HG03469 (cell line): ENCODE data around the gene MT1F.
"Not testable (repeated sequence)": the region's sequence is repeated elsewhere in the genome, so short reads cannot be mapped to it uniquely, and the experiment has no call there.

Experiments
- ATAC-seq: cut with Tn5 transposase; IDR thresholded peaks from one replicate; pipeline ENCODE4 v1.9.1; 2021; ENCODE audit warnings: mild to moderate bottlenecking, moderate library complexity, moderate number of reproducible peaks; ENCODE audit not compliant: unreplicated experiment

Gene MT1F

DNA sequence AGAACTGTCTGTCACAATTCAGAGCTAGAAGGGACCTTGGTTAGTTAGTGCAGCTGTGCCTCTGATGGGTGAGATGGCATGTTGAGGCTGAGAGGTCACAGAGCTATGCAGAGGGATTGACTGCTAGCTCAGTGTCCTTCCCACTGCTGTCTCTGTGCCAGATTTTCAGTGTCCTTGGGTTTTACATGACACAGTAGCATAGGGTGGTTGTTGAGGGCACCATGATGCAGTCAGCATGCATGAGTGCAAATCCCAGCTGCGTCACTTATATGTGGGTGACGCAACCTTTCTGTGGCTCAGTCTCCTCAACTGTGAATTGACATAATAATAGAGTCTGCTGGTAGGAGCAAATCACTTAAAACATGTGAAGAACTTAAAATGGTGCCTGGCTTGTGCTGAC is 16.6 kb upstream of the MT1F start:
- no peak for ATAC-seq

DNA sequence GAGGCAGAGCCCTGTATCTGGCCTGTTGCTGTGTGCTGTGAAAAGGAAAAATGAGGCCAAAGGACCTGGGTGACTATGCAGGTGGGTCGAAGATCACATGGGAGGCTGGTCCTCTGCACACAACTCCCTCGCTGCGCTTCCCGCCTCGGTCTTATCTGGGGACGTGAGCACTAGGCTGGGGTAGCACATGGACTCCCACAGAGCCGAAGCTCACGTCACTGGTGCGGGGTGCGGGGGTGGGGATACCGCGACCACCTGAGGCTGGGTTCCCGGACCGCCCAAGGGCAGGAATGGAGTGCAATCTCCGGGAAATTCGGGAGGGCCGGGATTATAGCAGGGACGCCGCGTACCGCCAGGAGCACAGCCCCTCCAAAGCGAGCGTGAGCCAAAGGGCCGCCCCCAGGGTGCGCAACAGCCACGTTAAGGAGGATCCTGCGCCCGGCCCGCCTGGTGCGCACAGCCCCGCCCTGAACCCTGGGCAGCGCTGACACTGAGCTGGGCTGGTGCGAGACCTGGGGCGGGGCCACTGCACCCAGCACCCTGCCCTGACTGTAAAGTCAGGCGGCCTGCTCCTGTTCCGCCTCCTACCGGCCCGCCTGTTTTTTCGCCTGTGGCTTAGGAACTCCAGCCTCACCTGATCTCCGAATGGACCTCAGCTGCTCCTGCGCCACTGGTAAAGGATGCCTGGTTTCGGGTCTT is 14.5 kb upstream of the MT1F start:
- ATAC-seq, result no peak

DNA sequence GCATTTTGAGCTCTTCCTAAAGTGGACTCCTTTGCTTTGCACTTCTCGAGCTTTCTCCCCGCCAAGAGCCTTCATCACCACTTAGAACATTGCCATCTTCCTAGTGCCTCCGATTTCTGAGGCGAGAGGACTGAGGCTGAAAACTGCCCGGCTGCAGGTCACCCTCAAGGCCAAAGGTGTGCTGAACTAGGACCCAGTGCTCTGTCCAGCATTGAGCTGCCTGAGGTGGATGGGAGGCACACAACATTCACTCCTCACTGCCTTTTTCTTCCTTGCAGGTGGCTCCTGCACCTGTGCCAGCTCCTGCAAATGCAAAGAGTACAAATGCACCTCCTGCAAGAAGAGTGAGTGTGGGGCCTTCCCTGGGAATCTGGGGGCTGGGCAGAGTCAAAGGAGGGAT is 13.9 kb upstream of the MT1F start:
- no peak for ATAC-seq

DNA sequence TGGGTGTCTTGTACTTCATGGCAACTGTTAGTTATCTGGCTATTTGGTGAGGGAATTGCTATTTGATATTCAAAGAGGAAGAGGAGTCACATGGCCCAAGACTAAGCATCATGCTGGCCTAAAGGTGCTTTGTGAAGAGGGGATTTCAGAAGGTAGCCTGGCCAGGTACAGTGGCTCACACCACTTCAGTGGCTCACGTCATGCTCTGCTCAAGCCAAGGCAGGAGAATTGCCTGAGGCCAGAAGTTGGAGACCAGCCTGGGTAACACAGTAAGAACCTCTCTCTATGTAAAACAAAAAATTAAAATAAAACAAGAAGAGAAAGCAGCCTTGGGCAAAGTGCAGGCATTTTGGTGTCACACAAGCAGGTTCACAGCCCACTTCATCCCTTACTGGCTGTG is 12.4 kb upstream of the MT1F start:
- no peak for ATAC-seq

DNA sequence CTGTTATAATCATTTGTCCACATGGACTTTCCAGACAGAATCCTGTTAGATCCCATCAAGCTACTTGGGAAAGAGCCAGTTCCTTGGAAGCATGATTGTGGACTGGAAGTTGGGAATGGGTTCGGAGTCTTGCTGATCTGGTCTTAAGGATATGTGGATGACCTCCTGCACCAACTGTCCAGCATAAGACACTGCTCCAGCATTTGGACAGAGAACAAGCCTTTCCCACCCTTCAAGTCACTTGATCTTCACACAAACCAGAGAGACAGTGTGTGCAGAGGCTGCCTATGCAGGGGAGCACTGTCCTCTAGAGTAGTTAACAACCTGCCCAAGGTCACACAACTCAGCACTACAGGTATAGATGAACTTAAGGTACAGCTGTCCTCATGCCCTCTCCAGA is 11.9 kb upstream of the MT1F start:
- no peak for ATAC-seq

DNA sequence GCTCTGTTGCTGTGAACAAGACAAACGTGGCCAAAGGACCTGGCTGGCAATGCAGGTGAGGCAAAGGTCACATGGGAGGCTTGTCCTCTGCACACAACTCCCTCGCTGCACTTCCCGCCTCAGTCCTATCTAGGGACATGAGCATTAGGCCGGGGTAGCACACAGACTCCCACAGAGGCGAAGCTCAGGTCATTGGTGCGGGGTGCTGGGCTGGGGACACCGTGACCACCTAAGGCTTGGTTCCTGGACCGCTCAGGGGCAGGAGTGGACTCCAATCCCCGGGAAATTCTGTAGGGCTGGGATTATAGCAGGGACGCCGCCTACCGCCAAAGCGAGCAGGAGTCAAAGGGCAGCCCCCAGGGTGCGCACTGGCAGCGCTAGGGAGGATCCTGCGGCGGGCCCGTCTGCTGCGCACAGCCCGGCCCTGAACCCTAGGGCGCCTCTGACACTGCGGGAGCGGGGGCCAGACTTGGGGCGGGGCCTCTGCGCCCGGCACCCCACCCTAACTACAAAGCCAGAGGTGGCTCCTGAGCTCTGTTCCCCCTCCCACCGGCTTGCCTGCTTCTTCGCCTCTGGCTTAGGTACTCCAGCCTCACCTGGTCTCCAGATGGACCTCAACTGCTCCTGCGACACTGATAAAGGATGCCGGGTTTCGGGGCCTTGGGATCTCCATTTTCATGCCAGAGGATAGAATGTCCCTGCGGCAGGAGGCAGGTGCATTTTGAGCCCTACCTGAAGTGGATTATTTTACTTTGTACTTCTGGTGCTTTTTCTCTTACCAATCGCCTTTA is 9.9 kb upstream of the MT1F start:
- ATAC-seq, result no peak

DNA sequence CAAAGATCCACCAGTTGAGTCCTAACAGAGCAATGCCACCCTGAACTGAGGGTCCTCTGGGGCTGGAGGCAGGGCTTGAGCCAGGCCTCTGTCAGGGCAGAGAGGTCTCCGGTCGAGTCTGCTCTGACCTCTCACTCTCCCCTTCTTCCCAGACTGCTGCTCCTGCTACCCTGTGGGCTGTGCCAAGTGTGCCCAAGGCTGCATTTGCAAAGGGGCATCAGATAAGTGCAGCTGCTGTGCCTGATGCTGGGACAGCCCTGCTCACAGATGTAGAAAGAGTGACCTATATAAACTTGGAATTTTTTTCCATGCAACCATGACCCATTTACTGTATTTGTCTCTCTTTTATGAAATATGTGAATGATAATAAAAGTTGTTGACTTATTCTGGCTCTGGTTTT is 8.5 kb upstream of the MT1F start:
- ATAC-seq, result no peak

DNA sequence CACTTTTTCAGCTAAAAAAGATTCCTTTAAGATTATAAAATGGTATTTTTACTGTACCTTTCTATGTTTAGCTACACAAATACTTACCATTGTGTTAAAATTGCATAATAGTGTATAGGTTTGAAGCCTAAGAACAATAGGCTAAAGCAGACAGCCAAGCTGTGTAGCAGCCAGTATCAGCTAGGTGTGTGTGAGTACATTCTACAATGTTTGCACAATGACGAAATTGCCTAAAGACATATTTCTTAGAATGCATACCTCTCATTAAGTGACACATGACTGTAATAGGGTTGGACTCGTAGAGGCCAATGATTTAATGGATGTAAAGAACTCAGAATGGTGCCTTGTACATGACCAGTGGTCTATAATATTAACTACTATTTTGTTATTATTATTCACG is 7.9 kb upstream of the MT1F start:
- no peak for ATAC-seq

DNA sequence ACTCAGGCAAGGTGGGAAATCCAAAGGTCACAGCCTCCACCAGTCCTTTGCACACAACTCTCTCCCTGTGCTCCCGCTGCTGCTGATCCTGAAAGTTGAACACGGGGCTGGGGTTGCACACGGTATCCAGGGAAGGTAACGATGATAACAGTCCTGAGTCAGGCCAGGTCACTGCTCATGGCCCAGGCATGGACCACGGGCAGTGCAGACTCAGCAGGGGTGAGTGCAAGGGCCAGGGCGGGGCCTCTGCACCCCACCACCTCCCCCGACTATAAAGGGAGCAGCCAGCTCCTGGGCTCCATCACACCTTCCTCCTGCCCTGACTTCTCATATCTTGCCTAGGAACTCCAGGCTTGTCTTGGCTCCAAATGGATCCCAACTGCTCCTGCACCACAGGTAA is 6.2 kb upstream of the MT1F start, which contains the start of gene MT1B:
MT1B (plus strand) TSS at position 301 of the 400 bp plus-strand sequence; CDS start at position 369, 68 bp downstream.
- no peak for ATAC-seq

DNA sequence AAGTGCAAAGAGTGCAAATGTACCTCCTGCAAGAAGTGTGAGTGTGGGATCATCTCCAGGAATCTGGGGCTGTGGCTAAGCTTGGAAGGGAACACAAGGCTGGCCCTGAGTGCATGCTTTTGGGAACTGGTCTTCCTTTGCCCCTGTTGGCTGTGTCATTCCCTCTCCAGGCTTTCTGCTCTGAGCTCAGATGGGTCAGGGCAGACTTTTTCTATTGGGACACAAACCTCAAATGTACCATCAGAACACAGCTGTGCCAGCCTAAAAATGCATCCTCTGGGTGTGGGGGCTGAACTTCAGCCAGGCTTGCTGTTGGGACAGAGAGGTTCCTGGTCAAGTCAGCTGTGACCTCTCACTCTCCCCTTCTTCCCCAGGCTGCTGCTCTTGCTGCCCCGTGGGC is 5.2 kb upstream of the MT1F start:
- ATAC-seq, result no peak

DNA sequence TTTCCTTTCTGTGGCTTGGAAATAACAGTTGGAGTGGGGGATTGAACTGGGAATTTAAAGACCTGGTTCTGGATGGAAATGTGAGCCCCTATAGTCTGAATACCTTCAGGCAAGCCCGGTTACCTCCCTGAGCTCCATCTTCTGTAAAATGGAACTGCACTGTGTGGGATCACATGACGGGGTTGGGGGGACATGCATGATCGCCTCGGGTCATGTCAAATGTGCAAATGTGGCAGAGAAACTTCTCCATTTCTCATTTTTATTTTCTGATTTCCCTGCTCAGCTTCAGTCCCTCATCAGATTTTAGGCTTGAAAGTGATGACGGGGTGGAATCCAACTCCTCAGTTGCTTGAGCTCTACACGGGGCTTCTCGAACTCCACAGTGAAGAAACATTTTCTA is 4.5 kb upstream of the MT1F start:
- ATAC-seq, result no peak

DNA sequence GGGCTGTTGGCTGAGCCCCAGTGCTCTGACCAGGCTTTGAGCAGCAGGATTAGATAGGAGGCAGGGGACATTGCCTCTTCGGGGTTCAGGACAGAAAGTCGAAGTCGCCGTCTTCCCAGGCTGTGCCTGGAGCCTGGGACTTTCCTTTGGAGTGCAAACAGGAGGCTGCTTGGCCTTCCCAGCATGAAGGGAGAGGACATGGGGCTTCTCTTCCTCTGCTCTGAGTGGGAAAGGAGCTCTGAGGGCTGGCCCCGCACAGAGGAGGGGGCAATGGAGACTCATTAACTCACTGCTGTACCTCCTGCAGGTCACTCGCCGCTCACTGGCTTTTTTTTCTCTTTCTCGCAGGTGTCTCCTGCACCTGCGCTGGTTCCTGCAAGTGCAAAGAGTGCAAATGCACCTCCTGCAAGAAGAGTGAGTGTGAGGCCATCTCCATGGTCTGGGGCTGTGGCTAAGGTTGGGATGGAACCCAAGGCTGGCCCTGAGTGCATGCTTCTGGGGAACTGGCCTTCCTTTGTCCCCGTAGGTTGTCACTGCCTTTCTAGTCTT is 642 bp downstream of the MT1F start:
- ATAC-seq, result no peak

DNA sequence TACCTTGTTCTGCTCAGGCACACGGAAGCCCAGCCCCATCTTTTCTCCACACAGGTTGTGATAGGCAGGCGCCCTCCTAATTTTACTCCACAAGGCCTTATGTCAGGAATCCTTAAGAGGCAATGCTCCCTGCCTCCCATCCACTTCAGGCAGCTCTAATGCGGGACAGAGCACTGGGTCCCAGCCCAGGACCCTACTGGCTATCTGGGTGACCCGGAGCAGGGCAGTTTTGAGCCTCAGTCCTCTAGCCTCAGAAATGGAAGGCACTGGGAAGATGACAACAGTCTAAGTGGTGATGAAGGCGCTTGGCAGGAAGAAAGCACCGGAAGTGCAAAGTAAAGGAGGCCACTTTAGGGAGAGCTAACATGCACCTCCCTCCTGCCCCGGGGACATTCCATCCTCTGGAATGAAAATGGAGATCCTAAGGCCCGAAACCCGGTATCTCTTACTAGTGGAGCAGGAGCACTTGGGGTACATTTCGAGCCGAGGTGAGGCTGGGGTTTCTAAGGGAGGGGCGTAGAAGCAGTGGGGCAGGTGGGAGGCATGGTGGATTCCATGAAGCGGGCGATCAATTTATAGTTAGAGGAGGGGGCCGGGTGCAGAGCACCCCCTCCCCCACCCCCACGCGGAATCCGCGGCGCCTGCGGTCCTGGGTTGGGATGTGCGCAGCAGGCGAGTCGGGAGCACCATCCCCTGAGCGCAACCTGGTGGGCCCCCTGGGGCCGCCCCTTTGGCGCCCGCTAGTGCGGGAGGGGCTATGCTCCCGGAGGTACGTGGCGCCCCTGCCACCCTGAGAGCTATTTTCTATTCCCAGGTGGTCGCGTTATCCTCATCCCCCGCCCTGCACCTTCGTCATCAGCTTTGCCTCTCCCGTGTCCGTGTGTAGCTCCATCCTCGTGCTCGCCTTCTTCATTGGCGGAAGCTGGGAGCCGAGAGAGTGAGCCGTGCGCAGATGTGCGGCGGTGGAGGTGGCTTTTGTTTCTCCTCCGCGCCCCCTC is 4.9 kb downstream of the MT1F start:
- ATAC-seq, result no peak

DNA sequence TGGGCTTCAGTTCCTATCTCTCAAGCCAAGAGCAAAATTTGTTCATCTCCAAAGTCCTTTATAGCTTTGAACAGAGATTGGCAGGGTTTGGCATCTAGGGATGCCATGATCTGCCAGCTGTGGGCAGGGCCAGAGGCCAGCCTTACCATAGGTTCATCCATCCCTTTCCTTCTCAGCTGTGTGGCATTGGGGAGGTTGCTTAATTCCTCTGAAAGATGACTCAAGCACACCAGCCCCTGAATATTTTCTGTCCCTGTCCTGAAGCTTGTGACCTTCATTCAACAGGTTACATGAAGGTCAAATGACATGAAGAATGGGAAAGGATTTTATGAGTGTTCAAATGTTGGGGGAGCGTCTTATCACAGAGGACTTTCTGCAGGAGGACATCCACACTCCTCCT is 6.7 kb downstream of the MT1F start:
- ATAC-seq, result no peak

DNA sequence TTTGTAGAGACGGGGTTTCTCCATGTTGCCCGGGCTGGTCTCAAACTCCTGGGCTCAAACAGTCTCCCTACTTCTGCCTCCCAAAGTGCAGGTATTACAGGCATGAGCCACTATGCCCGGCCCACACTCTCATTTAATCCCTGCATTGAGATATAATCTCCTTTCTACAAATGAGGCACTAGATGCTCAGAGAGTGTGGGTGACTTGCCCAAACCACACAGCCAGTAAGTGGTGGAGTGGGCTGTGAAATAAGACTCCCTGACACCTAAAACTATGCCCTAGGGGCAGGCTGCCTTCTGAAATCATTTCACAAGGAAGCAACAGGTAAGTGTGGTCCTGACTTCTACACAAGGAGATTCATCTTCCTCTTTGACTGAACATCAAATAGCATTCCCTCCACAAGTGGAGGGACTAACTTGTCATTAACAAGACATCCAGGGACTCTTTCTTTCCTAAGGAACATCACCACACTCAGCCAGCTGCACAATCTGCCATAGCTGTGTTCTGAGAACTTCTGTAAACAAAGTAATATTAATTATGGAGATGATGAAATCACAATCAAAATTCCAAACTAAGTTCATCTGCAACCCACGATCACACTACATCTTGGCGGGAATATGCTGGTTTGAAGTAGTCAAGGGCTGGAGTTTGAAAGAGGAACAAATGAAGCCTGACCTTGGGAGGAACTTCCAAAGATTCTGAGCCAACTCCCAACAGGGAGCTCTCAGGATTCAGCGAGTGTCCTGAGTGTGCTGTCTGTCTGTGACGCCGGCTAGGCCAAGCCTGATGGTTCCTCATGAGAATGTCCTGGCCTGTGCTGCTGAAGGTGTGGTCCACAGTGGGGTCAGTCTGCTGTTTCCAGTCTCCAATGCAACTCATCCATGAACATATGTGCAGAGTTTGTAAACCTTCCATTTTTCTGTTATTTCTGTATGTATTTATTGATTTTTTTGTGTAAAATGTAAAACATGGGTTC is 7.8 kb downstream of the MT1F start:
- not testable (repeated sequence) for ATAC-seq

DNA sequence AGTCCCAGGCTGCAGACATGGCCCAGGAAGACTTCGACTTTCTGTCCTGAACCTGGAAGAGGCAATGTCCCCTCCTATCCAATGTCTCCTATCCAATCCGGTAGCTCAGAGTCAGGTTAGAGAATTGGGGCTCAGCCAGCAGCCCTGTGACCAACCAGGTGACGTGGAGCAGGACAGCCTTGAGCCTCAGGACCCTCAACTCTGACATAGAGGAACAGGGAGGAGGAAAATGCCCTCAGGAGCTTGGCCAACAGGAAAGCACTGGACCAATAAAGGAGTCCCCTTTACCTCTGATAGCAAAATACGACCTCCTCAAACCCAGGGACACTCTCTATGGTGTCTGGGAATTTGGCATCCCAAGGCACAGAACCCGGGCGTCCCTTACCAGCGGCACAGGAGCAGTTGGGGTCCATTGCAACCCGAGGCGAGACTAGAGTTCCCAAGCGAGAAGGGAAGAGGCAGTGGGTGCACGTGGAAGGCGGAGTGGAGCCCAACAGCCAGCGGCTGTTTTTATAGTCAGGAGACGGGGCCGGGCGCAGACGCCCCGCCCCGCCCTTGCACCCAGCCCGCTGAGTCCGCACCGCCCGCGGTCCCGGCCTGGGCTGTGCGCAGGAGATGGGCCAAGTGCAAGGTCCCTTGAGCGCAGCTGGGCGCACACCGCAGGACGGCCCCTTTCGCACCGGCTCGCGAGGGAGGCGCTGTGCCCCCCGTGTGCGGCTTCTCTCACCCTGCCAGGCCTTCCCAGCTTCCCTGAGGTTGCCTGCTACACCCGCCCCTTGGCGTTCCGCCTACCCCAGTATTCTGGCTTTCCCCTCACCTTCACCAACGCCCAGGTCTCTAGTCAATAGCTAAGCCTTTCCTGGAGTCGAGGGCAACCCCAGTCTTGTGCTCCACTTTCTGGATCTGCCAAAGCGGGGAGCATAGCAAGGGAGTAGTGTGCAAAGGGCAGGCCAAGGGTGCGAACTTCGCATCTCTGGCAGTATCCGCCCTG is 10.1 kb downstream of the MT1F start, which contains the start of gene MT1G:
MT1G (minus strand) TSS at position 485 of the 991 bp plus-strand sequence; CDS start at position 413, 72 bp downstream.
- no peak for ATAC-seq

DNA sequence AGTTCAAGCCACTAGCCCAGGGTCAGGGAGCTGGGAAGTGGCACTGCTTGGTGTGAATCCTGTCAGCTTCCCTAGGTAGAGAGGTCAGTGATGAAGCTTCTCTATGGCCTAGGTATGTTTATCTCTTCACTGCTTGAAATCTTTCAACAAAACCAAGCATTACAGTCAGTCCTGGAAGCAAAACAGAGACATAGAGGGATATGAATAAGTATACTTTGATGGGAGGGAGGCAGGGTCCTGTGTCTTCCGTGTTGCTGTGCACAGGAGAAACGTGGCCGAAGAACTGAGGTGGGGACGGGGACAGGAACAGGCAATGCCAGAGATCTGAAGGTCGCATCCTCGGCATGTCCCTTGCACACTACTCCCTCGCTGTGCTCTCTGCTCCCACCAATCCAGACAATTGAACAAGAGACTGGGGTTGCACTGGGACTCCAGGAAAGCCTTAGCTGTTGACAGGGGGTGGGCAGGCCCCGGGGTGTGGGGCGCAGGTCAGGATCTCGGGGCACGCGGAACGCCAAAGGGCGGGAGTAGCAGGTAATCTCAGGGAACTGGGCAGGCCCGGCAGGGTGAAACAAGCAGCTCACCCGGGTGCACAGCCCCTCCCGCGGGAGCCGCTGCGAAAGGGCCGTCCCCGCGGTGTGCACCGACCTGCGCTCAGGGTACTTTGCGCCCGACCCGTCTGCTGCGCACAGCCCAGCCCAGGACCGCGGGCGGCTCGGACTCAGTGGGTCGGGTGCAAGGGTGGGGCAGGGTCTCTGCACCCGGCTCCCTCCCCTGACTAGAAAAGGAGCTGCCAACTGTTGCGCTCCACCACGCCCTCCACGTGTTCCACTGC is 11.5 kb downstream of the MT1F start, which contains the start of gene MT1H:
MT1H (plus strand) TSS at position 810 of the 835 bp plus-strand sequence. CDS start 71 bp downstream, outside the sequence.
- no peak for ATAC-seq
